COLO668 (cell line): ENCODE data around the gene CHAT.

ENCODE experiments used
- DNase-seq: peaks from one replicate; lab custom pipeline; 2025; ENCODE audit not compliant: unreplicated experiment; lab: John Stamatoyannopoulos, UW

Gene CHAT

GRCh38 chr10:49613882-49614241 is at the start of gene CHAT:
Gene CHAT (plus strand): TSS chr10:49614037. CDS start chr10:49614190, 153 bp downstream.
- no peak for DNase-seq

GRCh38 chr10:49564461-49565009 is 49.3 kb upstream of the CHAT start:
- DNase-seq = no peak

- DNase-seq = no peak
Measured at GRCh38 chr10:49567810-49568209, 46.0 kb upstream of the CHAT start.

GRCh38 chr10:49568235-49568634 is 45.6 kb upstream of the CHAT start:
- DNase-seq = no peak

GRCh38 chr10:49569031-49569631 is 44.7 kb upstream of the CHAT start:
- DNase-seq = no peak

GRCh38 chr10:49571388-49571787 is 42.4 kb upstream of the CHAT start:
- no peak for DNase-seq

- DNase-seq = no peak
Measured at GRCh38 chr10:49572594-49573114, 41.2 kb upstream of the CHAT start.

- DNase-seq = no peak
Measured at GRCh38 chr10:49575489-49576072, 38.3 kb upstream of the CHAT start.

GRCh38 chr10:49577182-49577925 is 36.5 kb upstream of the CHAT start:
- no peak for DNase-seq

GRCh38 chr10:49578392-49578791 is 35.4 kb upstream of the CHAT start:
- no peak for DNase-seq

- no peak for DNase-seq
Measured at GRCh38 chr10:49579621-49580020, 34.2 kb upstream of the CHAT start.

GRCh38 chr10:49585387-49585786 is 28.4 kb upstream of the CHAT start:
- no peak for DNase-seq

- no peak for DNase-seq
Measured at GRCh38 chr10:49587981-49588380, 25.9 kb upstream of the CHAT start.

- DNase-seq = peak; percentile 47
Measured at GRCh38 chr10:49592726-49593563, 20.9 kb upstream of the CHAT start.

GRCh38 chr10:49593564-49593875 is 20.3 kb upstream of the CHAT start:
- DNase-seq = no peak

- no peak for DNase-seq
Measured at GRCh38 chr10:49593998-49594397, 19.8 kb upstream of the CHAT start.

GRCh38 chr10:49594594-49594993 is 19.2 kb upstream of the CHAT start:
- peak; percentile 36 for DNase-seq

GRCh38 chr10:49595003-49595712 is 18.7 kb upstream of the CHAT start:
- no peak for DNase-seq

- DNase-seq = no peak
Measured at GRCh38 chr10:49595713-49596492, 17.9 kb upstream of the CHAT start.

- no peak for DNase-seq
Measured at GRCh38 chr10:49596493-49596809, 17.4 kb upstream of the CHAT start.
